ENCODE results near the gene IGFBP2. TPM values are rescaled to one million over a fixed set of nuclear protein-coding genes. Genes with fewer than 3 reads are reported as not detected.
A peak's percentile ranks its signal among the peaks of the same experiment; 100 is the strongest.

Gene IGFBP2
- total and polyA plus RNA-seq, 2 experiments from 2014 or later, result 5.6 to 40.1 TPM

GRCh38 chr2:216681683-216682082, 48.5 kb downstream of the IGFBP2 start:
- H4K20me1 ChIP-seq (ENCODE audit: insufficient read depth), result no peaks in the 10 kb centered on the region
- in situ Hi-C loops (cut with MboI), result no loop called here
- no peak overlapping the region for H2AFZ ChIP-seq
- H3K4me2 ChIP-seq (ENCODE audit: unreplicated experiment), result peak overlapping the region; percentile 21
- H3K4me3 ChIP-seq, result no peak overlapping the region
- DNase-seq, result no peak
- H3K27ac ChIP-seq, result peak overlapping the region; percentile 15
- 48 to 50% methylated on average over 2 of the region's 2 CpGs for WGBS, 2 experiments (ENCODE audit: low coverage in 1 of 2, low lambda C conversion rate in 2 of 2, missing lambda C conversion rate in 2 of 2)
- peaks cover 20% of the 10 kb centered on the region for H3F3A ChIP-seq (ENCODE audit: insufficient read depth)
- H3K9ac ChIP-seq, result no peak overlapping the region
- H3K9me2 ChIP-seq (ENCODE audit: insufficient read depth), result no peaks in the 10 kb centered on the region
- H3K36me3 ChIP-seq (ENCODE audit: low read depth), result no peaks in the 10 kb centered on the region
- no peaks in the 10 kb centered on the region for H3K79me2 ChIP-seq (ENCODE audit: insufficient read depth)
- H3K9me3 ChIP-seq (ENCODE audit: low read depth), result no peaks in the 10 kb centered on the region
- no peak for TF ChIP-seq EZH2phosphoT487 (IDR thresholded peaks at IDR 0.05; ENCODE audit: insufficient read depth, low read depth)
- TF ChIP-seq EZH2 (IDR thresholded peaks at IDR 0.05; ENCODE audit: insufficient read depth, poor library complexity, severe bottlenecking), result no peak
- H3K27me3 ChIP-seq (replicated peaks; ENCODE audit: insufficient read depth), result no peaks in the 10 kb centered on the region
- peaks cover 17% of the 10 kb centered on the region for H3K4me1 ChIP-seq (ENCODE audit: insufficient read depth)

GRCh38 chr2:216683846-216684245, 50.6 kb downstream of the IGFBP2 start:
- H3K9me3 ChIP-seq (ENCODE audit: low read depth), result no peaks in the 10 kb centered on the region
- no peaks in the 10 kb centered on the region for H3K27me3 ChIP-seq (replicated peaks; ENCODE audit: insufficient read depth)
- peaks cover 17% of the 10 kb centered on the region for H3K4me1 ChIP-seq (ENCODE audit: insufficient read depth)
- peak overlapping the region; percentile 43 for H3K27ac ChIP-seq
- TF ChIP-seq EZH2phosphoT487 (IDR thresholded peaks at IDR 0.05; ENCODE audit: insufficient read depth, low read depth) (no peak), EZH2 (IDR thresholded peaks at IDR 0.05; ENCODE audit: insufficient read depth, poor library complexity, severe bottlenecking) (no peak)
- peak overlapping the region; percentile 21 for H3K4me2 ChIP-seq (ENCODE audit: unreplicated experiment)
- no peak overlapping the region for H3K4me3 ChIP-seq
- no peaks in the 10 kb centered on the region for H3K36me3 ChIP-seq (ENCODE audit: low read depth)
- H4K20me1 ChIP-seq (ENCODE audit: insufficient read depth), result no peaks in the 10 kb centered on the region
- WGBS, 2 experiments (ENCODE audit: low coverage in 1 of 2, low lambda C conversion rate in 2 of 2, missing lambda C conversion rate in 2 of 2), result 6 to 11% methylated on average over 3 of the region's 3 CpGs
- H3K9me2 ChIP-seq (ENCODE audit: insufficient read depth), result no peaks in the 10 kb centered on the region
- no peak overlapping the region for H2AFZ ChIP-seq
- H3K79me2 ChIP-seq (ENCODE audit: insufficient read depth), result no peaks in the 10 kb centered on the region
- peaks cover 20% of the 10 kb centered on the region for H3F3A ChIP-seq (ENCODE audit: insufficient read depth)
- peak overlapping the region; percentile 30; the same call in 1 of the 2 replicates for H3K9ac ChIP-seq
- in situ Hi-C loops (cut with MboI), result no loop called here
- peak; percentile 96 for DNase-seq

- TF ChIP-seq EZH2 (IDR thresholded peaks at IDR 0.05; ENCODE audit: insufficient read depth, poor library complexity, severe bottlenecking) (no peak), EZH2phosphoT487 (IDR thresholded peaks at IDR 0.05; ENCODE audit: insufficient read depth, low read depth) (no peak)
- H3K79me2 ChIP-seq (ENCODE audit: insufficient read depth), result no peaks in the 10 kb centered on the region
- H3K4me2 ChIP-seq (ENCODE audit: unreplicated experiment), result no peak overlapping the region
- 75 to 78% methylated on average over 5 of the region's 5 CpGs for WGBS, 2 experiments (ENCODE audit: low coverage in 1 of 2, low lambda C conversion rate in 2 of 2, missing lambda C conversion rate in 2 of 2)
- in situ Hi-C loops (cut with MboI), result no loop called here
- H3K9me3 ChIP-seq (ENCODE audit: low read depth), result no peaks in the 10 kb centered on the region
- H2AFZ ChIP-seq, result no peak overlapping the region
- H3K4me1 ChIP-seq (ENCODE audit: insufficient read depth), result peaks cover 17% of the 10 kb centered on the region
- no peak overlapping the region for H3K9ac ChIP-seq
- no peaks in the 10 kb centered on the region for H3K36me3 ChIP-seq (ENCODE audit: low read depth)
- peaks cover 20% of the 10 kb centered on the region for H3F3A ChIP-seq (ENCODE audit: insufficient read depth)
- no peak overlapping the region for H3K27ac ChIP-seq
- H3K27me3 ChIP-seq (replicated peaks; ENCODE audit: insufficient read depth), result no peaks in the 10 kb centered on the region
- no peaks in the 10 kb centered on the region for H4K20me1 ChIP-seq (ENCODE audit: insufficient read depth)
- H3K4me3 ChIP-seq, result no peak overlapping the region
- DNase-seq, result no peak
- H3K9me2 ChIP-seq (ENCODE audit: insufficient read depth), result no peaks in the 10 kb centered on the region
These were observed 52.2 kb downstream of the IGFBP2 start for GRCh38 chr2:216685327-216685875.

GRCh38 chr2:216687111-216687510, 53.9 kb downstream of the IGFBP2 start:
- TF ChIP-seq EZH2 (IDR thresholded peaks at IDR 0.05; ENCODE audit: insufficient read depth, poor library complexity, severe bottlenecking), result no peak
- TF ChIP-seq EZH2phosphoT487 (IDR thresholded peaks at IDR 0.05; ENCODE audit: insufficient read depth, low read depth), result no peak
- Histone ChIP-seq H3K9ac (no peak overlapping the region), H3K36me3 (ENCODE audit: low read depth) (no peaks in the 10 kb centered on the region), H3K9me3 (ENCODE audit: low read depth) (no peaks in the 10 kb centered on the region), H4K20me1 (ENCODE audit: insufficient read depth) (no peaks in the 10 kb centered on the region), H3K27ac (no peak overlapping the region), H3K27me3 (replicated peaks; ENCODE audit: insufficient read depth) (no peaks in the 10 kb centered on the region), H3K79me2 (ENCODE audit: insufficient read depth) (no peaks in the 10 kb centered on the region), H3K4me3 (no peak overlapping the region), H3K4me2 (ENCODE audit: unreplicated experiment) (no peak overlapping the region), H3F3A (ENCODE audit: insufficient read depth) (peaks cover 20% of the 10 kb centered on the region), H2AFZ (no peak overlapping the region), H3K4me1 (ENCODE audit: insufficient read depth) (peaks cover 20% of the 10 kb centered on the region), H3K9me2 (ENCODE audit: insufficient read depth) (no peaks in the 10 kb centered on the region)
- WGBS, 2 experiments (ENCODE audit: low coverage in 1 of 2, low lambda C conversion rate in 2 of 2, missing lambda C conversion rate in 2 of 2), result 69 to 79% methylated on average over 5 of the region's 5 CpGs
- DNase-seq, result no peak
- in situ Hi-C loops (cut with MboI), result no loop called here
